Activated CD4-positive, alpha-beta T cell treated with anti-CD3 and anti-CD28 coated beads, Interleukin-2, amount 10 ng/mL, durations not matched to agents 24 days and 14 days (primary cell): ENCODE results near the gene CRYBB3. TPM values are rescaled to one million over a fixed set of nuclear protein-coding genes. Genes with fewer than 3 reads are reported as not detected.
A peak's percentile ranks its signal among the peaks of the same experiment; 100 is the strongest.

Source experiments
- DNase-seq: peaks from one replicate; pipeline ENCODE4 v3.0.0; 2022
- H3K27ac Mint-ChIP-seq: one replicate; pipeline ENCODE4 v1.8.0; 2022; ENCODE audit warnings: mild to moderate bottlenecking, mixed read lengths
- H3K27me3 Mint-ChIP-seq: one replicate; pipeline ENCODE4 v1.8.0; 2022; ENCODE audit warnings: mixed read lengths
- H3K36me3 Mint-ChIP-seq: one replicate; pipeline ENCODE4 v1.8.0; 2022; ENCODE audit warnings: low read depth, mild to moderate bottlenecking, mixed read lengths
- H3K4me1 Mint-ChIP-seq: one replicate; pipeline ENCODE4 v1.8.0; 2021; ENCODE audit warnings: mixed read lengths
- H3K4me3 Mint-ChIP-seq: one replicate; pipeline ENCODE4 v1.8.0; 2022; ENCODE audit warnings: mild to moderate bottlenecking, moderate library complexity, mixed read lengths
- H3K9me3 Mint-ChIP-seq: one replicate; pipeline ENCODE4 v1.8.0; 2021; ENCODE audit warnings: mixed read lengths
- intact Hi-C: fragments of 100-400 bp; cut with micrococcal nuclease; formaldehyde crosslinking; loops from one replicate; pipeline ENCODE4 v1.15.1; 2023
- total RNA-seq: library from RNA; stranded (reverse); gene quantifications from 2 replicates; pipeline ENCODE4 v1.2.3, GENCODE V29; 2022

CRYBB3 gene
- total RNA-seq: 0.49 TPM in 1 of 2 replicates, not detected in the other

GRCh38 chr22:25199731-25200520, at the start of gene CRYBB3:
Gene CRYBB3 (plus strand): TSS chr22:25199858. CDS start chr22:25201397, 1,539 bp downstream.
- Mint-ChIP-seq H3K4me1 (peaks cover 2% of the 10 kb centered on the region), H3K36me3 (peaks cover 3% of the 10 kb centered on the region), H3K4me3 (no peak within 1 kb of the TSS), H3K27ac (no peak within 1 kb of the TSS), H3K9me3 (no peaks in the 10 kb centered on the region), H3K27me3 (no peaks in the 10 kb centered on the region)
- DNase-seq: no peak
- intact Hi-C loops: loop anchor here (10.0 kb wide), 1 partner anchor 135 kb away; no protein-coding TSS in a partner anchor

DNA sequence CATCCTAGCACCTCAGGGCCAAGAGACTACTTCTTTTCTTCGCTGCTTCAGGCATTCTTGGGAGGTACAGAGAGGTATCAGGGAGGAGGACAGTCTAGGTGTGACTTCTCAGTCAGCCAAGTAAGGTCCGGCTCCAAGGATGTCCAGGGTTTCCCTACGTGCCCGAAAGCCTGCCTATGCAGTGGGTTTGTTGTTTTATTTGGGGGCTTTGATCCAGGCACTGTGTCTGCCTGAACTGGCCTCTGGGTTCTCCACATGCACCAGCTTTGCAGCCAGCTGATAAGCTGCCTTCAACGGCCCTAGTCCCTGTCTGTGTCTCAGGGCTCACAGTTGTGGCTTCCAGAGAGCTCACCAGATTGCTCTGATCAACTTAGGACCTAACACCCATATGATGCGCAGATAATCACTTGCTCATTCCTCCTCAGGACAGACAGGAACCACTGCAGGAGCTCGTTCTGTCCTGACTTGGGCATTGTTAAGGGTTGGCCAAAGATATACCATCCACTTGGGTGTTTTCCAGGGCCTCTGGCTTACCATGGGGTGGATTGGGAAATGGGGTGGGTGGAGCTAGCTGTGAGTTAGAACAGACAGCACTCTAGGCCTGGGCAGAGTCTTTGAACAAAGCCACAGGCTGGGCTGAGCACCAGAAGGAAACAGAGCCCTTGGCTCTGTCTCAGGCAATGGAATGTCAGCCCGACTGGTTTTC, 45.5 kb upstream of the CRYBB3 start:
- H3K4me1 Mint-ChIP-seq: no peaks in the 10 kb centered on the region
- intact Hi-C loops: no loop called here
- H3K27ac Mint-ChIP-seq: no peak overlapping the region
- peaks cover 2% of the 10 kb centered on the region for H3K36me3 Mint-ChIP-seq
- H3K9me3 Mint-ChIP-seq: no peaks in the 10 kb centered on the region
- DNase-seq: no peak
- H3K4me3 Mint-ChIP-seq: no peak overlapping the region
- no peaks in the 10 kb centered on the region for H3K27me3 Mint-ChIP-seq

DNA sequence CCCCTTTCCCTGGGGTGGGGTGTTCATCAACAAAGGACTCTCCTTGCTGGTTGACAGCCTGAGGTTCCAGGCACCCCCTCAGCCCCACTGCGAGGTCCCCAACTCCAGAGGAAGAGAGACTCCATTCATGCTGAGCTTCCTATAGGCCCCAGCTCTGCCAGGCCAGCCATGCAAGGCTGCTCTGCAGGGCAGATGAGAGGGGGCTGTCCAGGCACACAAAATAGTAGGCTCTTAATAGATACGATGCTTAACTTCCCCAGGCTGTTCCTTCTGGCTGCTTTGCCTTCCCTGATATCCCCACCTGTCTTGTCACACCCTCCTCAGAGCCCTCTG, 45.0 kb upstream of the CRYBB3 start:
- no peak overlapping the region for H3K4me3 Mint-ChIP-seq
- H3K27ac Mint-ChIP-seq: no peak overlapping the region
- no peaks in the 10 kb centered on the region for H3K9me3 Mint-ChIP-seq
- H3K4me1 Mint-ChIP-seq: no peaks in the 10 kb centered on the region
- intact Hi-C loops: no loop called here
- peaks cover 2% of the 10 kb centered on the region for H3K36me3 Mint-ChIP-seq
- H3K27me3 Mint-ChIP-seq: no peaks in the 10 kb centered on the region
- no peak for DNase-seq

DNA sequence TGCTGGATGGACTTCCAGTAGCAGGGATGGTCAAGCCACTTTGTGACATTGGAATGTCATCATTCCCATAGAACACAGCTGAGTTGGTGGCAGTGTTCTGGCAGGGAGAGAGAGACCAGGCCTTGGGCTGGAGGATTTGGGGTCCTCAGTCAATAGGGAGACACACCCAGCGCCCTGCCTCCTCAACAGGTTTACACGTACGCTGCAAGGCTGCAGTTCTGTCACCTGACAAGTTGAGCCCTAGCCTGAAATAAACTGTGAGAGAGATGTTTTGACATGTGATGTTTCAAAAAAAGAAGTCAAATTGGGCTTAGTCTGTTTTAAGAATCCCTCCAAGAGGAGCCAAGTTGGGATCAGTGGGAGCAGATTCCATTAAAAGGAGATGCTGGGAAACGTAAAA, 42.9 kb upstream of the CRYBB3 start:
- Mint-ChIP-seq H3K4me3 (no peak overlapping the region), H3K27me3 (no peaks in the 10 kb centered on the region), H3K4me1 (no peaks in the 10 kb centered on the region), H3K9me3 (no peaks in the 10 kb centered on the region), H3K36me3 (peaks cover 2% of the 10 kb centered on the region), H3K27ac (no peak overlapping the region)
- no peak for DNase-seq
- intact Hi-C loops: no loop called here

DNA sequence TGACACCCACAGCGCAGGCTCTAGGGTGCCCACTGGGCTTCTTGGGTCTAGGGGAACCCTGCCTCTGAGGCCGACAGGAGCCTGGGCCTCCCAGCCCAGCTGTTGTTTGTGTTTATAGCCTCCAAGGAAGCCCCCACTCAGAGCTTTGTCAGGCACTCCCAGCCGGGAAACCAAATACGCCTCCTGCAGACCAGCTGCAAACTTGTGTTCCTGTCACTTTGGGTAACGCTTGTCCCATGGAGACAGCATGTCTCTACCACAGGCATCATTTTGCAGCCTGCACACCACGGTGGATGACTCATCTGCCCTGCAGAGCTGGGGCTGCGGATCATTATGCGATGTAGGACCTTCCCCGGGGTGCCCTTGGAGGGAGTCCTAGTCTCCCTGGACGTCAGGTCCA, 40.6 kb upstream of the CRYBB3 start:
- Mint-ChIP-seq H3K36me3 (peaks cover 2% of the 10 kb centered on the region), H3K4me1 (no peaks in the 10 kb centered on the region), H3K27me3 (no peaks in the 10 kb centered on the region), H3K9me3 (no peaks in the 10 kb centered on the region), H3K27ac (no peak overlapping the region), H3K4me3 (no peak overlapping the region)
- no peak for DNase-seq
- intact Hi-C loops: no loop called here

DNA sequence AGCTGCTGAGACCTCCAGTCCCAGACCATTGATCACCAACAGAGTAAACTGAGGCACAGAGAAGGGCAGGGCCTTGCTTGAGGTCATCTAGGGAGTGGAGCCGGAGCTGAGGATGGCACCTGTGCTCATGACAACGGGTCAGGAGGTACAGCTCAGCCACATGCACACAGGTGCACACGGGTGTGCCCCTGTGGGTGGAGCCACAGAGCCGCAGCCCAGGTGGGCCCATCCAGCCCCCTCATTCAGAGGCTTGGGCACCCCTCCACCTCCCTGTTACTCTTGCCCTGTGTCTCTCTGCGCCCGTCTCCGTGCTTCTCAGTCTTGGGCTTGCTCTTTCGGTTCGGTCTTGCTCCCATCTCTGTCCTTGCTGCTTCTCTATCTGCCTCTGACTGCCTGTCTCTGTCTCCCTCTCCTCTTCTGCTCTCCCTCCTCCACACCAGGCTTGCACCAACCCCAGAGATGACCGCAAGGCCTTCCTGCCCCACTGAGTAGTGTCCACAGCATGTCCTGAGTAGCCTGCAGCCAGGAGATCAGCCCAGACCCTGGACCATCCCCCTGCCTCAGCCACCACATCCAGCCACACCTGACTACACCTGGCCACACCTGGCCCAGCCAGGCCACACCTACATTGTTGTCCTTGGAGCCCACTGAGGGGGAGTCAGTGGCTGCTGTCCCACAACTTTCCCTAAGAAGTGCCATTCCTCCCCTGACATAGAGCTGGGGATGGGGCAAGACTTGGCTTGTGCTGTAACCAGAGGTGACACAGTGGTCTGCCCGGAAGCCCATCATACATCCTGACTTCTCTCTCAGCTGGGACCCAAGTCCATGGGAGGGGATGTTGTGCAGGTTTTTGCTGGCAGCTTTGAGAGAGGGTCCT, 39.3 kb upstream of the CRYBB3 start:
- no peaks in the 10 kb centered on the region for H3K9me3 Mint-ChIP-seq
- no peaks in the 10 kb centered on the region for H3K27me3 Mint-ChIP-seq
- H3K4me1 Mint-ChIP-seq: no peaks in the 10 kb centered on the region
- no peak overlapping the region for H3K4me3 Mint-ChIP-seq
- no peak overlapping the region for H3K27ac Mint-ChIP-seq
- DNase-seq: no peak
- intact Hi-C loops: no loop called here
- peaks cover 2% of the 10 kb centered on the region for H3K36me3 Mint-ChIP-seq

- Mint-ChIP-seq H3K36me3 (peaks cover 2% of the 10 kb centered on the region), H3K27me3 (no peaks in the 10 kb centered on the region), H3K9me3 (no peaks in the 10 kb centered on the region), H3K4me1 (no peaks in the 10 kb centered on the region), H3K4me3 (no peak overlapping the region), H3K27ac (peak overlapping the region; percentile 7)
- intact Hi-C loops: no loop called here
- no peak for DNase-seq
Measured at GRCh38 chr22:25161017-25161915, 38.4 kb upstream of the CRYBB3 start.

GRCh38 chr22:25161916-25162530, 37.6 kb upstream of the CRYBB3 start:
- Mint-ChIP-seq H3K27me3 (no peaks in the 10 kb centered on the region), H3K4me1 (no peaks in the 10 kb centered on the region), H3K36me3 (peaks cover 2% of the 10 kb centered on the region), H3K9me3 (no peaks in the 10 kb centered on the region), H3K4me3 (no peak overlapping the region), H3K27ac (no peak overlapping the region)
- intact Hi-C loops: no loop called here
- no peak for DNase-seq

DNA sequence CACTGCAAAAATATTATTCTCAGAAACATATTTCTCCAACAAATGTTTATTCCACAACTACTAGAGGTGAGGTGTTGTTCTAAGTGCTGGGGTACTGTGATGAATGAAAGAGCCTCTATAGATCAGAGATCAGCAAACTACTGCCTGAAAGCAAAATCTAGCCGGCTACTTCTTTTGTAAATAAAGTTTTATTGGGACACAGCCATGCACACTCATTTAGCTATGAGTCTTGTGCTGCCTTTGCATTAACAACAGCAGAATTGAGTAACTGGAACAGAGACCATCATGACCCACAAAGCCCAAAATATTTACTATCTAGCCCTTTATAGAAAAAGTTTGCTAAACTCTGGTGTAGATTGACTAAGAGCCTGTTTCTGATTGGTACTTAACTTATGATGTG, 37.1 kb upstream of the CRYBB3 start:
- peaks cover under 1% of the 10 kb centered on the region for H3K36me3 Mint-ChIP-seq
- intact Hi-C loops: no loop called here
- no peaks in the 10 kb centered on the region for H3K4me1 Mint-ChIP-seq
- no peaks in the 10 kb centered on the region for H3K27me3 Mint-ChIP-seq
- no peak overlapping the region for H3K4me3 Mint-ChIP-seq
- no peak overlapping the region for H3K27ac Mint-ChIP-seq
- no peaks in the 10 kb centered on the region for H3K9me3 Mint-ChIP-seq
- no peak for DNase-seq

DNA sequence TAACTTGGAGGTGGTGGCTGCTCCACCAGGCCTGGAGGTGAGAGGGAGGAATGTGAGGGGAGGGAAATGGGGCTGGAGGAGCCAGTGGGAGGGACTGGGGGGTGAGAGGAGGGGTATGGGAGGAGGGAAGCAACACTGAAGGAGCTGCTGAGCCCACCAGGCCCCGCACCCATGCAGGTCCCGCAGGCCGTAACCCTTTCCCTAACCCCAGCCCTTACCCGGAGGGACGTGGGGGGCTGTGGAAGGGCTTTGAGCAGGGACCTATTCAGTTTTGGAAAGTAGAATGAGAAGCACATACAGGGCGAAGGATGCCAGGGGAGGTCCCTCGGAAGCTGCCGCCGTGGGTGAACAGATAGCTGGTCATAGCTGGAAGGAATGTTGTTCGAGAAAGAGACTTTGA, 33.9 kb upstream of the CRYBB3 start:
- Mint-ChIP-seq H3K4me1 (no peaks in the 10 kb centered on the region), H3K36me3 (no peaks in the 10 kb centered on the region), H3K27ac (no peak overlapping the region), H3K27me3 (no peaks in the 10 kb centered on the region), H3K9me3 (no peaks in the 10 kb centered on the region), H3K4me3 (no peak overlapping the region)
- intact Hi-C loops: no loop called here
- DNase-seq: no peak

- Mint-ChIP-seq H3K27ac (no peak overlapping the region), H3K27me3 (no peaks in the 10 kb centered on the region), H3K4me3 (no peak overlapping the region), H3K4me1 (no peaks in the 10 kb centered on the region), H3K9me3 (no peaks in the 10 kb centered on the region), H3K36me3 (no peaks in the 10 kb centered on the region)
- DNase-seq: no peak
- intact Hi-C loops: no loop called here
Measured at GRCh38 chr22:25166266-25167040, 33.2 kb upstream of the CRYBB3 start.

- no peak for DNase-seq
- intact Hi-C loops: no loop called here
- Mint-ChIP-seq H3K4me3 (no peak overlapping the region), H3K27me3 (no peaks in the 10 kb centered on the region), H3K9me3 (no peaks in the 10 kb centered on the region), H3K27ac (no peak overlapping the region), H3K4me1 (no peaks in the 10 kb centered on the region), H3K36me3 (peaks cover 2% of the 10 kb centered on the region)
Measured at GRCh38 chr22:25167082-25167481, 32.6 kb upstream of the CRYBB3 start.
